ENCODE measurements around the gene SP140.

- no peak for TF ChIP-seq ZNF274 (IDR thresholded peaks at IDR 0.05; ENCODE audit: low read depth, low read length)
- TF ChIP-seq EZH2phosphoT487 (IDR thresholded peaks at IDR 0.05; ENCODE audit: borderline replicate concordance) = no peak
- TF ChIP-seq EZH2 (IDR thresholded peaks at IDR 0.05) = no peak
- TF ChIP-seq POLR2AphosphoS5 (IDR thresholded peaks at IDR 0.05; ENCODE audit: low read depth, low read length) = no peak
- TF ChIP-seq CTCF (IDR thresholded peaks at IDR 0.05 in 2 of 3, conservative IDR thresholded peaks at IDR 0.05 in 1 of 3; ENCODE audit: borderline replicate concordance in 1 of 3, insufficient read depth in 1 of 3, low read depth in 2 of 3, low read length in 2 of 3) = no peak
- TF ChIP-seq RAD21 (IDR thresholded peaks at IDR 0.05; ENCODE audit: low read depth) = no peak
- no peak for TF ChIP-seq TCF7L2 (IDR thresholded peaks at IDR 0.05; ENCODE audit: borderline replicate concordance, extremely low read depth, insufficient read depth, insufficient read length)
Measured at GRCh38 chr2:230178546-230179485, 46.7 kb upstream of the SP140 start.
